Loucy (cell line): ENCODE results near the gene IRAK4.

Source experiments
- EZH2phosphoT487 ChIP-seq: fragments of 200-600 bp; IDR thresholded peaks from 2 replicates; pipeline ENCODE4 v1.6.1; 2018; ENCODE audit warnings: antibody characterized with exemption, mild to moderate bottlenecking, moderate library complexity, borderline replicate concordance
- TF ChIP-seq, protein P1 (sequence below): fragments of 200-600 bp; sonication (generic); conservative IDR thresholded peaks from 2 replicates; pipeline ENCODE4 v1.5.1; 2014; ENCODE audit warnings: mild to moderate bottlenecking, antibody characterized with exemption, low read length

DNA sequence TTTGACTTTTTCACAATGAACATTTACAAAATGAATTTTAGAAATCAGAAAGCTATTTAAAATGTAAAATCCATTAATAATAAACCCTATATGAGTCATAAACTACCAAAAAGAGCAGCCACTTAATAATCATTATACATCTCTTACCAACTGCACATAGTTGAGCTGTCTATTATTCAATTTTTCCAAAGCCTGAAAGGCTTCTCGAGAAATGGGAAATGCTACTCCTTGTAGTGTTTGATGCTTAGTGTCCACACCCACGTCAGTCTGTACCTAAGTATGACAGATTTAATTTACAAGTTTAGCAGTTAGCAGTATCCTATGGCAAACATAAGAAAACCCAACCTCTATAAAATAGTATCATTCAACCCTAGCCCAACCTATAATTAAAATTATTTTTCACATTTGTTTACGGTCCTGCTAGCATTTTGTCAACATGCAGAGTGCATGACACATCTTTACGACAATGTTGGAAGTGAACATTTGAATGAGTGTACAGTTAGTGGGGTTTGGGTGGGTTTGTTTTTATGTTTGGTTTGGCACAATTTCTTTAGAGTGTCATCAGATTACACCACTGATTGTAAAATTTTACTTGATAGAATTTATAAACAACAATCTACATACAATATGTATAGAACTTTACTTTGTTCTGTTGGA is 38.9 kb downstream of the IRAK4 start:
- TF ChIP-seq, protein P1, sequence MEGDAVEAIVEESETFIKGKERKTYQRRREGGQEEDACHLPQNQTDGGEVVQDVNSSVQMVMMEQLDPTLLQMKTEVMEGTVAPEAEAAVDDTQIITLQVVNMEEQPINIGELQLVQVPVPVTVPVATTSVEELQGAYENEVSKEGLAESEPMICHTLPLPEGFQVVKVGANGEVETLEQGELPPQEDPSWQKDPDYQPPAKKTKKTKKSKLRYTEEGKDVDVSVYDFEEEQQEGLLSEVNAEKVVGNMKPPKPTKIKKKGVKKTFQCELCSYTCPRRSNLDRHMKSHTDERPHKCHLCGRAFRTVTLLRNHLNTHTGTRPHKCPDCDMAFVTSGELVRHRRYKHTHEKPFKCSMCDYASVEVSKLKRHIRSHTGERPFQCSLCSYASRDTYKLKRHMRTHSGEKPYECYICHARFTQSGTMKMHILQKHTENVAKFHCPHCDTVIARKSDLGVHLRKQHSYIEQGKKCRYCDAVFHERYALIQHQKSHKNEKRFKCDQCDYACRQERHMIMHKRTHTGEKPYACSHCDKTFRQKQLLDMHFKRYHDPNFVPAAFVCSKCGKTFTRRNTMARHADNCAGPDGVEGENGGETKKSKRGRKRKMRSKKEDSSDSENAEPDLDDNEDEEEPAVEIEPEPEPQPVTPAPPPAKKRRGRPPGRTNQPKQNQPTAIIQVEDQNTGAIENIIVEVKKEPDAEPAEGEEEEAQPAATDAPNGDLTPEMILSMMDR, result no peak
- no peak for TF ChIP-seq EZH2phosphoT487
